Psoas muscle (tissue), 8 donors: ENCODE data around the gene TSHZ2. TPM values are rescaled to one million over a fixed set of nuclear protein-coding genes. Genes with fewer than 3 reads are reported as not detected.

Experiments
- ATAC-seq, 4 donors: fragments of 200-7000 bp; cut with Tn5 transposase; one replicate each; pipeline ENCODE4 v1.9.1; 2020; ENCODE audit warnings: moderate library complexity in 3 of 4, mild to moderate bottlenecking in 2 of 4
- DNase-seq, 2 donors: peaks; one replicate each; pipeline ENCODE4 v3.0.0-alpha.2; 2020
- H3K27ac ChIP-seq: fragments of 200-600 bp; one replicate; pipeline ENCODE4 v1.8.0; 2022
- H3K27me3 ChIP-seq, 3 donors: fragments of 200-600 bp in 1 of 3; one replicate each; pipeline versions ENCODE4 v1.6.1 to v1.8.0; 2013 to 2022; ENCODE audit warnings: low read length in 2 of 3, mild to moderate bottlenecking in 2 of 3, moderate library complexity in 1 of 3; ENCODE audit not compliant: insufficient read depth in 3 of 3
- H3K36me3 ChIP-seq, 2 donors: fragments of 200-600 bp in 1 of 2; one replicate each; pipeline versions ENCODE4 v1.6.1 to v1.8.0; 2013 to 2022; ENCODE audit warnings: low read depth in 1 of 2, mild to moderate bottlenecking in 1 of 2, moderate library complexity in 1 of 2; ENCODE audit not compliant: insufficient read depth in 1 of 2
- H3K4me1 ChIP-seq: fragments of 200-600 bp; one replicate; pipeline ENCODE4 v1.8.0; 2022
- H3K4me3 ChIP-seq: fragments of 200-600 bp; one replicate; pipeline ENCODE4 v1.8.0; 2022; ENCODE audit warnings: mild to moderate bottlenecking
- H3K9me3 ChIP-seq: fragments of 200-600 bp; one replicate; pipeline ENCODE4 v1.8.0; 2022
- WGBS, 3 donors: extraction: QIAGEN DNeasy Blood & Tissue Kit; methylation state at CpG; one replicate each; pipeline versions ENCODE4 v1.1.6 to v1.1.7; 2013; 5-methylcytosine and 5-hydroxymethylcytosine counted together
- intact Hi-C, 2 donors: fragments of 100-400 bp; cut with DNase I; formaldehyde crosslinking; loops; one replicate each; pipeline versions ENCODE4 v1.11.0 to v1.14.2; 2022
- polyA plus RNA-seq, 3 donors: library from polyadenylated mRNA; stranded (reverse); fragments of 200-250 nt; gene quantifications; one replicate each; pipeline ENCODE4 v1.2.3, GENCODE V29; 2013
- total RNA-seq, 4 donors: library from RNA; stranded (reverse); fragmentation: NEBNext Ultra II Directional in 2 of 4; extraction: Animal tissue kit (Norgen Biotek cat#: 25700) in 2 of 4; gene quantifications; one replicate each; pipeline versions ENCODE4 v1.2.1 to v1.2.4, GENCODE V29; 2021 to 2023
- TF ChIP-seq, protein P1 (sequence below): fragments of 200-600 bp; IDR thresholded peaks from one replicate; pipeline ENCODE4 v1.8.0; 2022; ENCODE audit warnings: antibody characterized with exemption
- donor health status: healthy with polysubstance abuse.
- donor health status: DM: no; HTN: no; CAD: no; lungs with moderate emphysema.
- donor health status: Bipolar disorder and iron deficiency.
- donor health status: healthy.
- donor health status: DM: yes; HTN: yes; CAD: no.
- donor health status: DM: no; HTN: no; CAD: no.
- donor health status: DM: no; HTN: no; CAD: no.
- donor health status: DM: yes; HTN: yes; CAD: no.

TSHZ2 gene
- total and polyA plus RNA-seq, 7 donors = 0.39 to 7.5 (median 1.9) TPM

DNA sequence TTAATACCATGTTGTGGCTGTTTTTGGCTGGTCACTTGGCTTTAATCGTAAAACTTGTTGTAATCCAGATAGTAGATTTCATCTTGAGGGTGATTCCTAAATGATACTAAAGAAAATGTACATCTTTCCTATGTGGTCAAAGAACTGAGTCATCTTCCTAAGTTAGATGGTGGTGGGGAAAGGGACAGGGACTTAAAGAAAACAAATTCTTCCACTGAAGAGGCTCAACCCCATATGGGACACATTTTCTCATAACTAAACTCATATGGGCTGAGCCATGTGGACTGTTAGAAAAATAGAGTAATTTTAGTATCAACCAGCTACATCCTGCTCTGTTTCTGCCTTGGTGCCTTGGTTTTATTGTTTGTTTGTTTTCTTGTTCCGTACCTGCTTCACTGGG lies 155.8 kb downstream of the TSHZ2 start:
- no peaks in the 10 kb centered on the region for H3K27me3 ChIP-seq
- TF ChIP-seq, protein P1, sequence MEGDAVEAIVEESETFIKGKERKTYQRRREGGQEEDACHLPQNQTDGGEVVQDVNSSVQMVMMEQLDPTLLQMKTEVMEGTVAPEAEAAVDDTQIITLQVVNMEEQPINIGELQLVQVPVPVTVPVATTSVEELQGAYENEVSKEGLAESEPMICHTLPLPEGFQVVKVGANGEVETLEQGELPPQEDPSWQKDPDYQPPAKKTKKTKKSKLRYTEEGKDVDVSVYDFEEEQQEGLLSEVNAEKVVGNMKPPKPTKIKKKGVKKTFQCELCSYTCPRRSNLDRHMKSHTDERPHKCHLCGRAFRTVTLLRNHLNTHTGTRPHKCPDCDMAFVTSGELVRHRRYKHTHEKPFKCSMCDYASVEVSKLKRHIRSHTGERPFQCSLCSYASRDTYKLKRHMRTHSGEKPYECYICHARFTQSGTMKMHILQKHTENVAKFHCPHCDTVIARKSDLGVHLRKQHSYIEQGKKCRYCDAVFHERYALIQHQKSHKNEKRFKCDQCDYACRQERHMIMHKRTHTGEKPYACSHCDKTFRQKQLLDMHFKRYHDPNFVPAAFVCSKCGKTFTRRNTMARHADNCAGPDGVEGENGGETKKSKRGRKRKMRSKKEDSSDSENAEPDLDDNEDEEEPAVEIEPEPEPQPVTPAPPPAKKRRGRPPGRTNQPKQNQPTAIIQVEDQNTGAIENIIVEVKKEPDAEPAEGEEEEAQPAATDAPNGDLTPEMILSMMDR = no peak
- ATAC-seq (no peak), DNase-seq (no peak)
- H3K36me3 ChIP-seq = no peaks in the 10 kb centered on the region
- 71 to 83% (median 74%) methylated on average over 2 of the region's 2 CpGs for WGBS, 3 donors
- H3K9me3 ChIP-seq = no peaks in the 10 kb centered on the region
- no peaks in the 10 kb centered on the region for H3K4me1 ChIP-seq
- H3K27ac ChIP-seq = no peak overlapping the region
- intact Hi-C loops = no loop called here
- no peak overlapping the region for H3K4me3 ChIP-seq

DNA sequence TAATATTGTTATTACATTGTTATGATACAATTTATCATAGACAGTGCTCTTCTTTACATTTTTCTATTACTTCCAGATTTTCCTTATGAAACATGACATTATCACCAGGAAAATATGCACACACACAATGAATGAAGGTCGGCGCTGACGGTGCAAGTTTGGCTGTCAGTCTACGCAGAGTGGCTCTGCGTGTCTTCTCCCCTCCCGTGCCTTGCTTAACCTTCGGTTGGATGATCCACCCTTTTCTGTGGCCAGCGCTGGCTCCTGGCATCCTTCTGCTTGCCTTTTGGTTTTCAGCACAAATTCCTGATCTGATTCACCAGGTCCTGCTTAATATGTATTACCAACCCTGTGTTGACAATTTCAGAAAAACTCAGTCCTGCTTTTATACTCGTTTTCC lies 157.4 kb downstream of the TSHZ2 start:
- WGBS, 3 donors = 60 to 82% (median 63%) methylated on average over 9 of the region's 9 CpGs
- no peak overlapping the region for H3K4me3 ChIP-seq
- ATAC-seq = no peak
- DNase-seq = no peak
- H3K4me1 ChIP-seq = no peaks in the 10 kb centered on the region
- no peaks in the 10 kb centered on the region for H3K27me3 ChIP-seq
- no peaks in the 10 kb centered on the region for H3K36me3 ChIP-seq
- no peak overlapping the region for H3K27ac ChIP-seq
- no peaks in the 10 kb centered on the region for H3K9me3 ChIP-seq
- TF ChIP-seq, protein P1 = no peak
- intact Hi-C loops = no loop called here

- H3K36me3 ChIP-seq = no peaks in the 10 kb centered on the region
- no peak overlapping the region for H3K27ac ChIP-seq
- H3K9me3 ChIP-seq = no peaks in the 10 kb centered on the region
- H3K4me1 ChIP-seq = no peaks in the 10 kb centered on the region
- DNase-seq (no peak), ATAC-seq (no peak)
- TF ChIP-seq, protein P1 = no peak
- no peaks in the 10 kb centered on the region for H3K27me3 ChIP-seq
- intact Hi-C loops = no loop called here
- H3K4me3 ChIP-seq = no peak overlapping the region
- 34 to 47% (median 36%) methylated on average over 3 of the region's 3 CpGs for WGBS, 3 donors
Observed at GRCh38 chr20:53130795-53131194, 158.6 kb downstream of the TSHZ2 start.

DNA sequence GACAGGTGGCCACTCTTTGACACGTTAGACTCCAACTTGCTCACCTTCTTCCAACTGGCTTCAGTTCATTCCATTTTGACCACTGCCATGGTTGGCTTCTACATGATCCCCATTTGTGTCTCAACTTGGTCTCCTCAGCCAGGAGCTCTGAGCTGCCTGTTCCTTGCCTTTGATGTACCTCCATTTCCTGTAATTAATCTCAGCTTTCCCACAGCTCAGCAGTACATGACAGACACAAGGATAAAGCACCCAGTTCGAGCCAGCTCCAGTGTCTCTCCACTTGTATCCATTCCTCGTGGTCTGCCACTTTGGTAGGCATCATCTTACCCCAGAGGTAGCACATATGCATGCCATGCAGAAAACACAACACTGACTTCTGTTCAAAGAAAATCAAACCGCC lies 161.0 kb downstream of the TSHZ2 start:
- 27 to 49% (median 35%) methylated on average over 4 of the region's 4 CpGs for WGBS, 3 donors

DNA sequence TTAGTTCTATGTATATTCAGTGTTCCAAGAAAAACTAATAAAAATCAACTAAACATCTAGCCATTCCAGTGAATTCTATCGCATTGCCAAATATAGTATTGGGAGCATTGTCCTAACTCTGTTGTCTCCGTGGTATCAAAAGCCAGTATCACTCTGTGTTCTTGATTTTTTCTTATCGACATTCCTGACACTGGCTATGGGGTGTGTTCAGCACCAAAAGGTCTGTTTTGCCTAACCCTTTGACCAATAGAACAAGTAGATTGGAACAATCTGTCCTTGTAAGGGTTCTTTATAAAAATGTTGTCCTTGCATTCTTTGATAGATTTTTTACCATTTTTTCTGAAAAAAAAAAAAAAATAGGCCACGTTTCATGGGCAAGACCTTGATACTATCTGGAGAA lies 161.5 kb downstream of the TSHZ2 start:
- no peak overlapping the region for H3K4me3 ChIP-seq
- ATAC-seq (no peak), DNase-seq (no peak)
- intact Hi-C loops = no loop called here
- H3K27ac ChIP-seq = no peak overlapping the region
- H3K4me1 ChIP-seq = no peaks in the 10 kb centered on the region
- peaks cover 0 to 2% (median 0%) of the 10 kb centered on the region in 3 donors for H3K27me3 ChIP-seq
- TF ChIP-seq, protein P1 = no peak
- no peaks in the 10 kb centered on the region for H3K36me3 ChIP-seq
- WGBS, 3 donors = 82 to 87% (median 82%) methylated on average over 4 of the region's 4 CpGs
- H3K9me3 ChIP-seq = no peaks in the 10 kb centered on the region

More for the DNA sequence above, 161.0 kb downstream of the TSHZ2 start:
- intact Hi-C loops = no loop called here
- Histone ChIP-seq H3K27ac (no peak overlapping the region), H3K27me3 (peaks cover 0 to 2% (median 0%) of the 10 kb centered on the region in 3 donors), H3K9me3 (no peaks in the 10 kb centered on the region), H3K4me1 (no peaks in the 10 kb centered on the region), H3K4me3 (no peak overlapping the region), H3K36me3 (no peaks in the 10 kb centered on the region)
- ATAC-seq (no peak), DNase-seq (no peak)
- TF ChIP-seq, protein P1 = no peak
